Measurements from ENCODE around the gene RBM33. TPM values are rescaled to one million over a fixed set of nuclear protein-coding genes. Genes with fewer than 3 reads are reported as not detected.

Gene RBM33
- total and polyA plus RNA-seq, 10 of the 15 experiments (the other 5 are each of a cell fraction or from before 2014, with no cell fraction given) = 4.7 to 67.2 (median 24.3) TPM

- WGBS (ENCODE audit: insufficient coverage, insufficient replicate concordance, low lambda C conversion rate, missing lambda C conversion rate) = 21% methylated on average over 8 of the region's 8 CpGs
- FAIRE-seq = no peak
- Histone ChIP-seq H3K36me3 (ENCODE audit: control insufficient read depth in 2 of 2, insufficient read depth in 2 of 2, low read length in 1 of 2) (peaks cover 16 to 18% of the 10 kb centered on the region in 2 experiments), H3K4me3 (no peak overlapping the region), H4K20me1 (ENCODE audit: control insufficient read depth, insufficient read depth) (no peaks in the 10 kb centered on the region), H3K27ac (ENCODE audit: control insufficient read depth, insufficient read depth) (peak overlapping the region; percentile 89), H2AFZ (ENCODE audit: control insufficient read depth, low read depth, low read length) (no peak overlapping the region), H3K9me3 (replicated peaks; ENCODE audit: control insufficient read depth, insufficient read depth, low read length) (no peaks in the 10 kb centered on the region; the same call in 2 of the 3 replicates), H3K27me3 (replicated peaks in 1 of 2; ENCODE audit: control insufficient read depth in 2 of 2, insufficient read depth in 2 of 2, low read length in 1 of 2) (no peaks in the 10 kb centered on the region), H3K79me2 (ENCODE audit: control insufficient read depth, insufficient read depth, low read length) (peaks cover 28% of the 10 kb centered on the region), H3K9ac (ENCODE audit: control insufficient read depth, insufficient read depth, low read length) (peak overlapping the region; percentile 36), H3K4me2 (ENCODE audit: control insufficient read depth, insufficient read depth) (peak overlapping the region; percentile 45; the same call in 1 of the 2 replicates), H3K4me1 (ENCODE audit: control insufficient read depth, insufficient read depth, low read length) (peaks cover 45% of the 10 kb centered on the region)
- ChIA-PET SMC1A (ENCODE audit: uncharacterized antibody, unreplicated experiment) (interaction anchor here (0.6 to 4.0 kb wide), 7 partner anchors 9 to 142 kb away, joined by 3 to 48 read pairs (median 5); no protein-coding TSS in a partner anchor), POLR2A (no interaction called here), CTCF (interaction anchor here (0.9 to 14.1 kb wide), 6 partner anchors 9 to 814 kb away, joined by 3 to 192 read pairs (median 4); no protein-coding TSS in a partner anchor), RAD21 (ENCODE audit: unreplicated experiment) (interaction anchor here (1.0 to 1.7 kb wide), 2 partner anchors 17 to 142 kb away, joined by 5 to 9 read pairs; no protein-coding TSS in a partner anchor)
- in situ Hi-C loops (cut with MboI) = no loop called here
- no TSS peak for BruUV-seq (replicated peaks)
- DNase-seq (ENCODE audit: low read depth, low spot score) = no peak
- intact Hi-C loops (cut with micrococcal nuclease; ENCODE audit: unreplicated experiment) = no loop called here
- peak; percentile 48 for ATAC-seq
- TF ChIP-seq GATAD2B (conservative IDR thresholded peaks at IDR 0.05; ENCODE audit: low read depth) (no peak), BHLHE40 (IDR thresholded peaks at IDR 0.05; ENCODE audit: borderline replicate concordance in 1 of 2, low read depth in 2 of 2, low read length in 1 of 2) (peak in 1 of 2 experiments; percentile 58; a peak in 1 of 4 replicates), ZNF207 (IDR thresholded peaks at IDR 0.05; ENCODE audit: borderline replicate concordance) (no peak), WRNIP1 (IDR thresholded peaks at IDR 0.05; ENCODE audit: borderline replicate concordance, low read depth, low read length) (no peak), IKZF2 (IDR thresholded peaks at IDR 0.05) (peak; percentile 35 to 36; a peak in 1 of 4 replicates), HCFC1 (IDR thresholded peaks at IDR 0.05; ENCODE audit: low read length) (no peak), ATF3 (IDR thresholded peaks at IDR 0.05; ENCODE audit: borderline replicate concordance, extremely low read depth, low read depth, low read length) (no peak), SP1 (IDR thresholded peaks at IDR 0.05; ENCODE audit: low read depth, low read length) (peak; percentile 48), SRF (IDR thresholded peaks at IDR 0.05; ENCODE audit: low read depth in 2 of 2, low read length in 2 of 2) (no peak), ZNF24 (IDR thresholded peaks at IDR 0.05) (no peak), ZBTB33 (IDR thresholded peaks at IDR 0.05) (no peak), SMARCA5 (IDR thresholded peaks at IDR 0.05) (no peak), SREBF2 (IDR thresholded peaks at IDR 0.05; ENCODE audit: low read length) (no peak), NFXL1 (IDR thresholded peaks at IDR 0.05; ENCODE audit: borderline replicate concordance) (no peak), SIX5 (IDR thresholded peaks at IDR 0.05; ENCODE audit: low read depth, low read length, severe bottlenecking) (no peak), RELA (IDR thresholded peaks at IDR 0.05; ENCODE audit: borderline replicate concordance, partially characterized antibody) (peak; percentile 41), CBX3 (IDR thresholded peaks at IDR 0.05; ENCODE audit: borderline replicate concordance, low read depth) (no peak), IKZF1 (conservative IDR thresholded peaks at IDR 0.05) (peak; percentile 29), NFYB (IDR thresholded peaks at IDR 0.05; ENCODE audit: insufficient read depth, low read depth, low read length) (no peak), RAD21 (IDR thresholded peaks at IDR 0.05; ENCODE audit: insufficient read depth, low read depth, low read length) (no peak), MTA3 (IDR thresholded peaks at IDR 0.05; ENCODE audit: borderline replicate concordance, low read length) (0 out of 2 replicates have a peak, but pooled peaks have one; percentile 39), EGR1 (IDR thresholded peaks at IDR 0.05; ENCODE audit: borderline replicate concordance in 1 of 2, low read depth in 2 of 2, low read length in 2 of 2) (0 out of 3 replicates have a peak, but pooled peaks of 1 of the 2 experiments have one; percentile 19), STAT3 (IDR thresholded peaks at IDR 0.05; ENCODE audit: low read depth, low read length) (no peak), NBN (IDR thresholded peaks at IDR 0.05) (no peak), CHD1 (IDR thresholded peaks at IDR 0.05; ENCODE audit: low read depth, low read length) (no peak), YBX1 (IDR thresholded peaks at IDR 0.05) (no peak)
These were observed 96.6 kb downstream of the RBM33 start for GRCh38 chr7:155741082-155741481.
